Endodermal cell (in vitro differentiated cells): ENCODE measurements around the gene SUN1. TPM values are rescaled to one million over a fixed set of nuclear protein-coding genes. Genes with fewer than 3 reads are reported as not detected.

Experiments used
- DNase-seq: peaks from one replicate; pipeline ENCODE4 v3.0.0-alpha.2; 2017
- H3K27ac ChIP-seq: 2 replicates; pipeline ENCODE4 v1.5.1; 2013; ENCODE audit warnings: mild to moderate bottlenecking, low read depth, low read length, moderate library complexity
- H3K27me3 ChIP-seq: 2 replicates; pipeline ENCODE4 v1.6.1; 2013; ENCODE audit warnings: mild to moderate bottlenecking, low read length, moderate library complexity; ENCODE audit not compliant: insufficient read depth, control insufficient read depth, poor library complexity, severe bottlenecking
- H3K36me3 ChIP-seq: 2 replicates; pipeline ENCODE4 v1.7.0; 2013; ENCODE audit warnings: mild to moderate bottlenecking, low read length, moderate library complexity; ENCODE audit not compliant: control insufficient read depth, insufficient read depth
- H3K4me1 ChIP-seq: one replicate; pipeline ENCODE4 v1.7.0; 2013; ENCODE audit warnings: low read length; ENCODE audit not compliant: control insufficient read depth, insufficient read depth
- H3K4me3 ChIP-seq: 2 replicates; pipeline ENCODE4 v1.5.1; 2013; ENCODE audit warnings: mild to moderate bottlenecking, low read length, moderate library complexity
- H3K9ac ChIP-seq: 2 replicates; pipeline ENCODE4 v1.6.1; 2013; ENCODE audit warnings: mild to moderate bottlenecking, low read length, moderate library complexity; ENCODE audit not compliant: poor library complexity, severe bottlenecking; ENCODE audit errors: extremely low read depth
- H3K9me3 ChIP-seq: 2 replicates; pipeline ENCODE4 v1.6.1; 2013; ENCODE audit warnings: mild to moderate bottlenecking, low read length, moderate library complexity; ENCODE audit not compliant: control insufficient read depth
- H3K27ac Mint-ChIP-seq: 2 replicates; pipeline ENCODE4 v1.8.0; 2020; ENCODE audit warnings: mixed read lengths
- H3K27me3 Mint-ChIP-seq: 2 replicates; pipeline ENCODE4 v1.8.0; 2021; ENCODE audit warnings: mild to moderate bottlenecking, mixed read lengths; ENCODE audit not compliant: insufficient read depth
- H3K36me3 Mint-ChIP-seq: 2 replicates; pipeline ENCODE4 v1.8.0; 2020; ENCODE audit warnings: low read depth, mixed read lengths
- H3K4me1 Mint-ChIP-seq: 2 replicates; pipeline ENCODE4 v1.8.0; 2020; ENCODE audit warnings: mixed read lengths
- H3K4me3 Mint-ChIP-seq: 2 replicates; pipeline ENCODE4 v1.8.0; 2020; ENCODE audit warnings: mild to moderate bottlenecking, moderate library complexity, mixed read lengths
- H3K9me3 Mint-ChIP-seq: 2 replicates; pipeline ENCODE4 v1.8.0; 2020; ENCODE audit warnings: mild to moderate bottlenecking, mixed read lengths
- CTCF ChIP-seq: fragments of 200-600 bp; sonication (generic); conservative IDR thresholded peaks from 2 replicates; pipeline ENCODE4 v1.5.0; 2021; ENCODE audit warnings: antibody characterized with exemption, mild to moderate bottlenecking
- WGBS, 2 experiments: methylation state at CpG; one replicate each; pipeline versions ENCODE4 v1.1.5 to v1.1.7; 2013; ENCODE audit warnings: missing lambda C conversion rate in 2 of 2, mixed read lengths in 1 of 2; ENCODE audit not compliant: insufficient coverage in 1 of 2, insufficient read length in 1 of 2; 5-methylcytosine and 5-hydroxymethylcytosine counted together
- total RNA-seq, 2 donors: library from RNA; stranded (reverse); fragmentation: NEBNext Ultra II Directional in 1 of 2; extraction: Animal tissue kit (Norgen Biotek cat#: 25700) in 1 of 2; gene quantifications; 2 replicates in 1 of 2; 3 replicates in 1 of 2; pipeline ENCODE4 v1.2.1, GENCODE V29; 2021

Gene SUN1
- total RNA-seq, 2 donors from 2014 or later, result 133 to 136 TPM

DNA sequence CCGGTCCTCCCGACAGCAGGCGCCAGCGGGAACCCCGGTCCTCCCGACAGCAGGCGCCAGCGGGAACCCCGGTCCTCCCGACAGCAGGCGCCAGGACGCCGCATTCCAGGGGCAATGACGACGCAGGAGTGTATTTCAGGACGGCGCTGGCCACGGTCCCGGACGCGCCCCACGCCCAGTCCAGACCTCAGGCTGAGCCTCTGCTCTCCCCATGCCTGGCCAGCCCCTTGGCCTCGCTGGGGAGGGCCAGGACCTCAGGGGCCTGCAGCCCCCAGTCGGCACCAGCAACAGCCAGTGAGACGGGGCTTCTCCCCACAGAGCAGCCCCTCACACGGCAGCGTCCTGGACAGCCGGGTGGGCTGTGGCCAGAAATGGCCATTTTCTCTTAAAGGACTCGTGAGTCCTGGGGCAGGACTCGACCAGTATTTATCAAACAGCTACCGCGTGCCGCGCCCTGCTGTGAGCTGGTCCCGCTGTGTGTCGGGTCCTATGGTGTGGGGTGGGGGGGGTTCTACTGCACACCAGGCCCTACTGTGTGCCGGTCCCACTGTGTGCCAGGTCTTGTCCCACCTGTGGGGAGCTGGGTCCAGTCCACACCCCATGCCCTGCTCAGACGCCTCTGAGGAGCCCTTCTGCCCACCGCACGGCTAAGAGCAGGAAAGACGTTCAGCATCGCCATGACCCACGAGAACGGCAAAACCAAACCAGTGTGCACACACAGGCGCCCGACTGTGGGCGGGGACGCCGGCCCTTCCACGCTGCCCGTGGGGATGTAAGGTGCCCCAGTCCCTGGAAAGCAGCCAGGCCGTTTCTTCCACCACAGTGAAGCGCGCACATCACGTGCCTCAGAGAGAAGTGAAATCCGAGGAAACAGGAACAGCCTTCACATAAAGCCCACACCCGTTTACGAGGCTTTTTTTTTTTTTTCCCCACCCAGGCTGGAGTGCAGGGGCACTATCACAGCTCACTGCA lies 77.4 kb downstream of the SUN1 start:
- Histone ChIP-seq H3K9ac (no peak overlapping the region), H3K27me3 (peaks cover 30% of the 10 kb centered on the region), H3K27ac (no peak overlapping the region), H3K9me3 (no peaks in the 10 kb centered on the region), H3K4me1 (no peaks in the 10 kb centered on the region), H3K4me3 (no peak overlapping the region), H3K36me3 (no peaks in the 10 kb centered on the region)
- Mint-ChIP-seq H3K4me1 (no peaks in the 10 kb centered on the region), H3K27me3 (peaks cover 29% of the 10 kb centered on the region), H3K36me3 (no peaks in the 10 kb centered on the region), H3K4me3 (no peak overlapping the region), H3K27ac (no peak overlapping the region), H3K9me3 (no peaks in the 10 kb centered on the region)
- WGBS, 2 experiments, result 67 to 79% methylated on average over 33 to 56 of the region's 58 CpGs
- TF ChIP-seq CTCF, result no peak
- DNase-seq, result peak; percentile 69

- no peak overlapping the region for H3K4me3 ChIP-seq
- no peak overlapping the region for H3K4me3 Mint-ChIP-seq
- H3K27ac Mint-ChIP-seq, result no peak overlapping the region
- WGBS, 2 experiments, result 86 to 89% methylated on average over 5 to 11 of the region's 11 CpGs
- no peaks in the 10 kb centered on the region for H3K4me1 ChIP-seq
- no peak overlapping the region for H3K9ac ChIP-seq
- DNase-seq, result no peak
- H3K9me3 ChIP-seq, result no peaks in the 10 kb centered on the region
- H3K36me3 ChIP-seq, result no peaks in the 10 kb centered on the region
- no peaks in the 10 kb centered on the region for H3K4me1 Mint-ChIP-seq
- H3K27me3 Mint-ChIP-seq, result peaks cover 23% of the 10 kb centered on the region
- H3K27me3 ChIP-seq, result peaks cover 22% of the 10 kb centered on the region
- no peaks in the 10 kb centered on the region for H3K9me3 Mint-ChIP-seq
- H3K27ac ChIP-seq, result no peak overlapping the region
- no peak for TF ChIP-seq CTCF
- H3K36me3 Mint-ChIP-seq, result no peaks in the 10 kb centered on the region
Observed at GRCh38 chr7:910441-910861, 78.2 kb downstream of the SUN1 start.

- TF ChIP-seq CTCF, result no peak
- no peak overlapping the region for H3K9ac ChIP-seq
- no peak for DNase-seq
- no peak overlapping the region for H3K4me3 ChIP-seq
- no peaks in the 10 kb centered on the region for H3K36me3 Mint-ChIP-seq
- H3K27ac ChIP-seq, result no peak overlapping the region
- no peaks in the 10 kb centered on the region for H3K9me3 ChIP-seq
- no peaks in the 10 kb centered on the region for H3K9me3 Mint-ChIP-seq
- H3K27me3 ChIP-seq, result peaks cover 19% of the 10 kb centered on the region
- no peaks in the 10 kb centered on the region for H3K4me1 ChIP-seq
- 87 to 88% methylated on average over 14 to 19 of the region's 19 CpGs for WGBS, 2 experiments
- no peak overlapping the region for H3K4me3 Mint-ChIP-seq
- H3K27me3 Mint-ChIP-seq, result peaks cover 19% of the 10 kb centered on the region
- H3K4me1 Mint-ChIP-seq, result no peaks in the 10 kb centered on the region
- H3K36me3 ChIP-seq, result no peaks in the 10 kb centered on the region
- no peak overlapping the region for H3K27ac Mint-ChIP-seq
Observed at GRCh38 chr7:910931-911431, 78.7 kb downstream of the SUN1 start.
